ACHN (cell line): ENCODE data around the gene OLFML3.
"Not testable (repeated sequence)": the region's sequence is repeated elsewhere in the genome, so short reads cannot be mapped to it uniquely, and the experiment has no call there.

ENCODE experiments used
- DNase-seq: peaks from one replicate; pipeline ENCODE4 v3.0.0-alpha.2; 2015
- in situ Hi-C: cut with HindIII; loops from 2 replicates; pipeline ENCODE4 v1.10.0; 2017; ENCODE audit warnings: low sequenced_read_pairs, low pct_ligation_motif_present, low pct_unique_long_range_greater_than_20kb

Gene OLFML3

DNA sequence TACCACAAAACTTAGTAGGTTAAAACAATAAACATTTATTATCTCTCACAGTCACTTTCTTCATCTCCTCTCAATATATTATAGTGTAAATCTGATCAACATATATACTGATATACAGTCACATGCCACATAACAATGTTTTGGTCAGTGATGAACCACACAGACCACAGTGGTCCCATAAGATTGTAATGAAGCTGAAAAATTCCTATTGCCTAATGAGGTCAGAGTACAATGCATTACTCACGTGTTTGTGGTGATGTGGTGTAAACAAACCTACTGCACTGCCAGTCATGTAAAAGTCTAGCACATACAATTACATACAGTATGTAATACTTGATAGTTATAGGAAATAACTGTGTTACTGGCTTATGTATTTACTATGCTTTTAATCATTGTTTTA lies 30.1 kb downstream of the OLFML3 start:
- in situ Hi-C loops, result no loop called here
- no peak for DNase-seq

DNA sequence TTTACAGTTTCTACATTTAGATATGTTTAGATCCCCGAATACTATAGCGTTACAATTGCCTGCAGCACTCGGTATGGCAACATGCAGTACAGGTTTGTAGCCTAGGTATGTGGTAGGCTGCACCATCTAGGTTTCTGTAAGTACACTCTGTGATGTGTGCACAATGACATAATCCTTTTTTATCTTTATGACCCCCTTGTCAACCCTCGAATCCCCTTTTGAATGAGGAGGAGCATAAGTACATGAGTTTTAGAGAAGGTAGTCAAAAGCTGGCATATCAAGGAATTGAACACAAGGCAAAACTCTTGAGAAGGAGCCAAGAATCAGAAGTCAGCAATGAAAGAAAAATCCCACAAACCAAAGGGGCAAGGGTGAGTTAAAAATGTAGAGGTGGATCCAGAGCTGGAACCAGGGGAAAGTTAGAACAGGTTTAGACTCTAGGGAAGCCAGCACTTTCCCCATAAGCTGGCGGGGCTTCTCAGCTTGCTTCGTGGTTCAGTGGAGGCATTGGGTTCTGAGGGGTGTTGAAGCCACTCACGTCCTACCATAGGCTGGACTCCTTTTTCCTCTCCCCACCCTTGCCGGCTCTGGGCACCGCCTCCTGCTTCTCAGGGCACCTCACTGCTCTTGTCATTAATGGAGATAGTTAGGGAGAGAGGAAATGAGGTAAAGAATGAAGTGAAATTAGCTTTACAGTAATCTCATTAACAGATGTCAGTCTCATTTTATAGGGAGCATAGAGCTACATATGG lies 31.3 kb downstream of the OLFML3 start:
- no peak for DNase-seq
- in situ Hi-C loops, result no loop called here

DNA sequence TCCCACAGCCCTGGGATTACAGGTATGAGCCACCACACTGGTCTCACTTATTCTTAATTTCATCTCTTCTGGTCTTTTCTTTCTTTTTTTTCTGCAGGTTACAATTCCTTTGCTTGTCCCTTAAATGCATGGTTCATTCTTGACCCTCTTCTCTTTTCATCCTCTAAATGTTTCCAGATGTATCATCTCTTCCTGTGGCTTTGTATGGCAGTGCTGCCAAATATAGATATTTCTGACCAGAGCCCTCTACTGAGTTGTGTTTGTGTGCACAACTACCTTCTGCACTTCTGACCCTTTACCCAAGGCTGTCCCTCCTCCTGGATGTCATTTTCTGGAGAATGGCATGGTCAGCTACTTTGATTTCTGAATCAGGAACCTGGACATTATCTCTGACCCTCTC lies 32.5 kb downstream of the OLFML3 start:
- in situ Hi-C loops, result no loop called here
- no peak for DNase-seq

GRCh38 chr1:114015075-114015474 lies 35.8 kb downstream of the OLFML3 start:
- in situ Hi-C loops, result no loop called here
- no peak for DNase-seq

DNA sequence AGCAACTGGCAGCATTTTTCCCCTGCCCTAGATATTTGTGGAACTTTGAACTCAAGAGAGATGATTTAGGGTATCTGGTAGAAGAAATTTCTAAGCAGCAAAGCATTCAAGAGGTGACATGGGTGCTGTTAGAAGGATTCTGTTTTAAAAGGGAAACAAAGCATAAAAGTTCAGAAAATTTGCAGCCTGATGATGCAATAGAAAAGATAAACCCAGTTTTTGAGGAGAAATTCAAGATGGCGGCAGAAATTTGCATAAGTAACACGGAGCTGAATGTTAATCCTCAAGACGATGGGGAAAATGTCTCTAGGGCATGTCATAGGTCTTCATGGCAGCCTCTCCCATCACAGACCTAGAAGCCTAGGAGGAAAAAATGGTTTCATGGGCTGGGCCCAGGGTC lies 40.5 kb downstream of the OLFML3 start:
- in situ Hi-C loops, DNase-seq: not testable (repeated sequence)

DNA sequence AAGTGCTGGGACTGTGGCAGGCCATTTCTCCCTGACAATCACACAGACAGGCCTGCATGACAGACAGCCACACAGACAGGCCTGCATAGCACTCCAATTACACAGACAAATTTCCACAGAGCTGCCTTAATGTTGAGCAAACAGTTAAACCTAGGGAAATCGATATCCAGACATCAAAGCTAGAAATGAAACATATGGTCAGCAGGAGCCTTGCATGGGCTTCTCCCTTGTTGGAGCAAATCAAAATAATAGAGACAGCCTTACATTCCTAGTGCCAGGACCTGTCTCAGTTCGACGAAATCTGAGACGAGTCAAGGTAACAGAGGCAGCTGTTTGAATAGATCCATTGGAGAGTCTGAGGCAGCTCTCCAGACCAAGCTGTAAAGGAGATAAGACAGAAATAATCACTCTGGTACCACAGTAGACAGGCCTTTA lies 42.4 kb downstream of the OLFML3 start:
- in situ Hi-C loops, result no loop called here
- DNase-seq, result no peak

- DNase-seq, result no peak
- in situ Hi-C loops, result no loop called here
Measured at GRCh38 chr1:114022877-114023276, 43.6 kb downstream of the OLFML3 start.

GRCh38 chr1:114023377-114023776 lies 44.1 kb downstream of the OLFML3 start:
- DNase-seq, result no peak
- in situ Hi-C loops, result no loop called here

DNA sequence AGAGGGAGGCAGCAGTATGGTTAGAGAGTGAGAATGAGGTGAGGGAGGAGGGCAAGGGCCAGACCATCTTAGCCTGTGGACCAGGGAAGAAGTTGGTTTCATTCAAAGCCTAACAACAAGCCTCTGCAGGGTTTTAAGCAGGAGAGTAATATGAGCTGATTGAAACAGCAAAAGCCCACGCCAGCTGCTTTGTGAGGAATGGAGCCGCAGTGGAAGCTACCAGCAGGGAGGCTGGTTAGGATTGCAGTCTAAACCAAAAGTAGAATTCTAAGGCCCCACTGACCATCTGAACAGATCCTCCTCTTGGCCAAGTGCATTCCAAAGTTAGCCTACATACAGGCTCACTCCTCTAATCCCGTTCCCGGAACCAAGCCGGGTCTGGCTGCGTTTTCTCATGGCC lies 44.8 kb downstream of the OLFML3 start:
- in situ Hi-C loops, result no loop called here
- no peak for DNase-seq

DNA sequence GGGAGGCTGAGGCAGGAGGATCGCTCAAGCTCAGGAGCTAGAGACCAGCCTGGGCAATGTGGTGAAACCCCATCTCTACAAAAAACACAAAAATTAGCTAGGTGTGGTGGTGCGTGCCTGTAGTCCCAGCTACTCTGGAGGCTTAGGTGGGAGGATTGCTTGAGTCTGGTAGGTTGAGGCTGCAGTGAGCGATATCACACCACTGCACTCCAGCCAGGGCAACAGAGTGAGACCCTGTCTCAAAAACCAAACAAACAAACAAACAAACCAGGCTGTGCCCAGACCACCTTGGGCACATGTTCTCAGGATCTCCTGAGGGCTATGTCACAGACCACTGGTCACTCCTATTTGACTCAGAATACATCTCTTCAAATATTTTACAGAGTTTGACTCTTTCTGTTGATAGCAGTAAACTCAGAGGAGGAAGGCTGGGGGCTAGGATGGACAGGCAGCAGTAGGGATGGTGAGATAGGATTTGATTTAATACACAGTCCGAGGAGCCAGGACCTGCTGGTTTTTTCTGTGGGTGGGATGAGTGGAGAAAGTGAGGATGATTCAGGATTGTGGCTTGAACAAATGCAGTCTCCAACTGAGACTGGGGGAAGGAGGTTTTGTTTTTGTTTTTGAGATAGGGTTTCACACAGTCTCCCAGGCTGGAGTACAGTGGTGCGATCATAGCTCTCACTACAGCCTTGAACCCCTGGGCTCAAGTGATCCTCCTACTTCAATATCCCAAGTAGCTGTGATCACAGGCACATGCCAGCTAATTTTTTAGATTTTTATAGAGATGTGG lies 46.5 kb downstream of the OLFML3 start:
- no peak for DNase-seq
- in situ Hi-C loops, result no loop called here

- DNase-seq, result no peak
- in situ Hi-C loops, result no loop called here
Measured at GRCh38 chr1:114026797-114027196, 47.5 kb downstream of the OLFML3 start.
